ENCODE results near the gene ERVV-1.

The ERVV-1 gene

GRCh38 chr19:53008061-53008778 lies 5.5 kb upstream of the ERVV-1 start:
- no peak for DNase-seq
- no peak overlapping the region for H3K4ac ChIP-seq (ENCODE audit: low read depth, low read length)
- no peak overlapping the region for H3K56ac ChIP-seq (ENCODE audit: low read length)
- H4K8ac ChIP-seq (ENCODE audit: low read depth, low read length) = no peak overlapping the region
- H3K18ac ChIP-seq (ENCODE audit: low read length) = no peak overlapping the region
- H2BK15ac ChIP-seq (replicated peaks; ENCODE audit: low read depth) = no peak overlapping the region
- H3K36me3 ChIP-seq (ENCODE audit: control insufficient read depth, insufficient read depth, low read length) = no peaks in the 10 kb centered on the region
- H3K79me2 ChIP-seq (ENCODE audit: control insufficient read depth, insufficient read depth, low read length) = no peaks in the 10 kb centered on the region
- WGBS (ENCODE audit: extremely low coverage, insufficient coverage, low lambda C conversion rate) = no CpG with 5 or more reads among the region's 25 CpGs
- H3K23ac ChIP-seq (ENCODE audit: low read length) = no peak overlapping the region
- no peaks in the 10 kb centered on the region for H3K4me1 ChIP-seq (ENCODE audit: control insufficient read depth, low read depth, low read length)
- H4K5ac ChIP-seq (ENCODE audit: low read length) = no peak overlapping the region
- H2AK5ac ChIP-seq (ENCODE audit: low read length) = no peak overlapping the region
- H3K9ac ChIP-seq (ENCODE audit: low read length) = no peak overlapping the region
- H3K79me1 ChIP-seq (ENCODE audit: low read length) = no peaks in the 10 kb centered on the region
- no peak overlapping the region for H3K27ac ChIP-seq (ENCODE audit: low read depth, low read length)
- no peak overlapping the region for H2BK120ac ChIP-seq (ENCODE audit: low read depth, low read length)
- H2BK5ac ChIP-seq (ENCODE audit: low read length) = no peak overlapping the region
- no peak overlapping the region for H3K4me3 ChIP-seq (ENCODE audit: low read length)
- H3K27me3 ChIP-seq (ENCODE audit: insufficient read depth, low read length, poor library complexity) = no peaks in the 10 kb centered on the region
- H3K4me2 ChIP-seq (ENCODE audit: low read length) = no peak overlapping the region

DNA sequence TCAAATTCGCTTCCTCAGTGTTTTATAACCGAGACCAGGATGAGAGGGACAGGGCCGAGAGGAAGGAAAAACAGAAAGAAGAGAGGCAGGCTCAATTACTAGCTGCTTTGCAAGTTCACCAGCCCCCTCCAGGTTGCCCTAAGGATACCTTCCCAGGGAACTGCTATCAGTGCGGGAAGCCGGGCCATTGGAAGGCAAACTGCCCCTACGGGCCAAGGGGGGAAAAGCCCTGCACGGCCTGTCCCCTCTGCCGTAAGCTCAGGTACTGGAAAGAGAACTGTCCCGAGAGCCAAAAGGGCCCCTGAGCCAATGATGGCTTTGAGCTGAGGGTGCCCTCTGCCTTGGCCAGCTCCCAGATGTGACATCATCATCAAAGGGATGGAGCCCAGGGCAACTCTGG lies 3.2 kb upstream of the ERVV-1 start:
- no peak overlapping the region for H3K18ac ChIP-seq (ENCODE audit: low read length)
- H2AK5ac ChIP-seq (ENCODE audit: low read length) = no peak overlapping the region
- H3K27me3 ChIP-seq (ENCODE audit: insufficient read depth, low read length, poor library complexity) = no peaks in the 10 kb centered on the region
- no peak overlapping the region for H4K8ac ChIP-seq (ENCODE audit: low read depth, low read length)
- H2BK120ac ChIP-seq (ENCODE audit: low read depth, low read length) = no peak overlapping the region
- no peak overlapping the region for H3K4ac ChIP-seq (ENCODE audit: low read depth, low read length)
- no peaks in the 10 kb centered on the region for H3K79me2 ChIP-seq (ENCODE audit: control insufficient read depth, insufficient read depth, low read length)
- H4K5ac ChIP-seq (ENCODE audit: low read length) = no peak overlapping the region
- no peak overlapping the region for H3K27ac ChIP-seq (ENCODE audit: low read depth, low read length)
- H2BK15ac ChIP-seq (replicated peaks; ENCODE audit: low read depth) = no peak overlapping the region
- no peaks in the 10 kb centered on the region for H3K36me3 ChIP-seq (ENCODE audit: control insufficient read depth, insufficient read depth, low read length)
- H3K4me2 ChIP-seq (ENCODE audit: low read length) = no peak overlapping the region
- no peak overlapping the region for H3K9ac ChIP-seq (ENCODE audit: low read length)
- no peak overlapping the region for H3K4me3 ChIP-seq (ENCODE audit: low read length)
- no peaks in the 10 kb centered on the region for H3K4me1 ChIP-seq (ENCODE audit: control insufficient read depth, low read depth, low read length)
- H3K79me1 ChIP-seq (ENCODE audit: low read length) = no peaks in the 10 kb centered on the region
- DNase-seq = peak; percentile 72
- H3K56ac ChIP-seq (ENCODE audit: low read length) = no peak overlapping the region
- no CpG with 5 or more reads among the region's 9 CpGs for WGBS (ENCODE audit: extremely low coverage, insufficient coverage, low lambda C conversion rate)
- H2BK5ac ChIP-seq (ENCODE audit: low read length) = no peak overlapping the region
- H3K23ac ChIP-seq (ENCODE audit: low read length) = no peak overlapping the region

GRCh38 chr19:53012006-53012405 lies 1.7 kb upstream of the ERVV-1 start:
- H3K9ac ChIP-seq (ENCODE audit: low read length) = no peak overlapping the region
- DNase-seq = no peak
- H3K4me3 ChIP-seq (ENCODE audit: low read length) = no peak overlapping the region
- H2BK120ac ChIP-seq (ENCODE audit: low read depth, low read length) = no peak overlapping the region
- no peaks in the 10 kb centered on the region for H3K79me1 ChIP-seq (ENCODE audit: low read length)
- H3K79me2 ChIP-seq (ENCODE audit: control insufficient read depth, insufficient read depth, low read length) = no peaks in the 10 kb centered on the region
- H3K27me3 ChIP-seq (ENCODE audit: insufficient read depth, low read length, poor library complexity) = no peaks in the 10 kb centered on the region
- no peak overlapping the region for H4K8ac ChIP-seq (ENCODE audit: low read depth, low read length)
- no peak overlapping the region for H3K4ac ChIP-seq (ENCODE audit: low read depth, low read length)
- no peak overlapping the region for H2BK15ac ChIP-seq (replicated peaks; ENCODE audit: low read depth)
- H3K36me3 ChIP-seq (ENCODE audit: control insufficient read depth, insufficient read depth, low read length) = no peaks in the 10 kb centered on the region
- H2BK5ac ChIP-seq (ENCODE audit: low read length) = no peak overlapping the region
- H2AK5ac ChIP-seq (ENCODE audit: low read length) = no peak overlapping the region
- H4K5ac ChIP-seq (ENCODE audit: low read length) = no peak overlapping the region
- H3K4me2 ChIP-seq (ENCODE audit: low read length) = no peak overlapping the region
- H3K23ac ChIP-seq (ENCODE audit: low read length) = no peak overlapping the region
- no peak overlapping the region for H3K27ac ChIP-seq (ENCODE audit: low read depth, low read length)
- no peak overlapping the region for H3K56ac ChIP-seq (ENCODE audit: low read length)
- no CpG with 5 or more reads among the region's 6 CpGs for WGBS (ENCODE audit: extremely low coverage, insufficient coverage, low lambda C conversion rate)
- H3K4me1 ChIP-seq (ENCODE audit: control insufficient read depth, low read depth, low read length) = no peaks in the 10 kb centered on the region
- H3K18ac ChIP-seq (ENCODE audit: low read length) = no peak overlapping the region

GRCh38 chr19:53015159-53015558 lies 1.4 kb downstream of the ERVV-1 start:
- Histone ChIP-seq H3K4me1 (ENCODE audit: control insufficient read depth, low read depth, low read length) (no peaks in the 10 kb centered on the region), H3K4me3 (ENCODE audit: low read length) (no peak overlapping the region), H3K79me1 (ENCODE audit: low read length) (no peaks in the 10 kb centered on the region), H3K4ac (ENCODE audit: low read depth, low read length) (no peak overlapping the region), H4K5ac (ENCODE audit: low read length) (no peak overlapping the region), H2AK5ac (ENCODE audit: low read length) (no peak overlapping the region), H3K79me2 (ENCODE audit: control insufficient read depth, insufficient read depth, low read length) (no peaks in the 10 kb centered on the region), H3K27ac (ENCODE audit: low read depth, low read length) (no peak overlapping the region), H3K27me3 (ENCODE audit: insufficient read depth, low read length, poor library complexity) (no peaks in the 10 kb centered on the region), H3K9ac (ENCODE audit: low read length) (no peak overlapping the region), H3K4me2 (ENCODE audit: low read length) (no peak overlapping the region), H3K56ac (ENCODE audit: low read length) (no peak overlapping the region), H3K36me3 (ENCODE audit: control insufficient read depth, insufficient read depth, low read length) (no peaks in the 10 kb centered on the region), H3K23ac (ENCODE audit: low read length) (no peak overlapping the region), H2BK120ac (ENCODE audit: low read depth, low read length) (no peak overlapping the region), H2BK15ac (replicated peaks; ENCODE audit: low read depth) (no peak overlapping the region), H3K18ac (ENCODE audit: low read length) (no peak overlapping the region), H2BK5ac (ENCODE audit: low read length) (no peak overlapping the region), H4K8ac (ENCODE audit: low read depth, low read length) (no peak overlapping the region)
- WGBS (ENCODE audit: extremely low coverage, insufficient coverage, low lambda C conversion rate) = no CpG with 5 or more reads among the region's 2 CpGs
- no peak for DNase-seq

GRCh38 chr19:53015730-53016129 lies 2.0 kb downstream of the ERVV-1 start:
- Histone ChIP-seq H4K5ac (ENCODE audit: low read length) (no peak overlapping the region), H4K8ac (ENCODE audit: low read depth, low read length) (no peak overlapping the region), H3K27ac (ENCODE audit: low read depth, low read length) (no peak overlapping the region), H3K56ac (ENCODE audit: low read length) (no peak overlapping the region), H2AK5ac (ENCODE audit: low read length) (no peak overlapping the region), H3K27me3 (ENCODE audit: insufficient read depth, low read length, poor library complexity) (no peaks in the 10 kb centered on the region), H3K79me1 (ENCODE audit: low read length) (no peaks in the 10 kb centered on the region), H3K18ac (ENCODE audit: low read length) (no peak overlapping the region), H3K36me3 (ENCODE audit: control insufficient read depth, insufficient read depth, low read length) (no peaks in the 10 kb centered on the region), H3K4me3 (ENCODE audit: low read length) (no peak overlapping the region), H3K4ac (ENCODE audit: low read depth, low read length) (no peak overlapping the region), H3K23ac (ENCODE audit: low read length) (no peak overlapping the region), H2BK120ac (ENCODE audit: low read depth, low read length) (no peak overlapping the region), H2BK5ac (ENCODE audit: low read length) (no peak overlapping the region), H2BK15ac (replicated peaks; ENCODE audit: low read depth) (no peak overlapping the region), H3K79me2 (ENCODE audit: control insufficient read depth, insufficient read depth, low read length) (no peaks in the 10 kb centered on the region), H3K4me1 (ENCODE audit: control insufficient read depth, low read depth, low read length) (no peaks in the 10 kb centered on the region), H3K4me2 (ENCODE audit: low read length) (no peak overlapping the region), H3K9ac (ENCODE audit: low read length) (no peak overlapping the region)
- no peak for DNase-seq
- WGBS (ENCODE audit: extremely low coverage, insufficient coverage, low lambda C conversion rate) = no CpG with 5 or more reads among the region's 8 CpGs

DNA sequence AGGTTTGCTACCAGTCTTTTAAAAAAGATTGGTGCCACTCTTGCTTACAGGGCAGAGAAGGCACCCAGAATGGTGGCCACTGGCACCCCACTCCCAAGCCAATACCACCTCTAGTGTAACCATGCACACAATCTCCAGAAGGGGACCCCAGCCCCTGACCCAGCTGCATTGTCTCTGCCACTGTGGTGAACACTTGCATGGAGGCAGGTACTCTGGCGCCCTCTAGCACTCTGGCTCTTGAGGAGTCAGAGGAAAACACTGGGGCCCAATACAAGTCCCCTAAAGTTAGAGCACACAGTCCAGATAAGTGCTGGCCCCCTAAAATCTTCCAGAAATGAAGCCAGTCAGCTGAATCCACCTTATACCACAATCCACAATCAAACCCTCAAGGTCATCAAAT lies 6.0 kb downstream of the ERVV-1 start:
- WGBS (ENCODE audit: extremely low coverage, insufficient coverage, low lambda C conversion rate) = no CpG with 5 or more reads among the region's 1 CpG
- H3K9ac ChIP-seq (ENCODE audit: low read length) = no peak overlapping the region
- no peaks in the 10 kb centered on the region for H3K79me1 ChIP-seq (ENCODE audit: low read length)
- H3K36me3 ChIP-seq (ENCODE audit: control insufficient read depth, insufficient read depth, low read length) = no peaks in the 10 kb centered on the region
- H2BK15ac ChIP-seq (replicated peaks; ENCODE audit: low read depth) = no peak overlapping the region
- no peak overlapping the region for H3K18ac ChIP-seq (ENCODE audit: low read length)
- no peak overlapping the region for H2AK5ac ChIP-seq (ENCODE audit: low read length)
- H3K27me3 ChIP-seq (ENCODE audit: insufficient read depth, low read length, poor library complexity) = no peaks in the 10 kb centered on the region
- no peaks in the 10 kb centered on the region for H3K79me2 ChIP-seq (ENCODE audit: control insufficient read depth, insufficient read depth, low read length)
- no peak overlapping the region for H4K5ac ChIP-seq (ENCODE audit: low read length)
- H2BK120ac ChIP-seq (ENCODE audit: low read depth, low read length) = no peak overlapping the region
- H3K56ac ChIP-seq (ENCODE audit: low read length) = no peak overlapping the region
- H3K4me1 ChIP-seq (ENCODE audit: control insufficient read depth, low read depth, low read length) = no peaks in the 10 kb centered on the region
- no peak overlapping the region for H3K4me2 ChIP-seq (ENCODE audit: low read length)
- H4K8ac ChIP-seq (ENCODE audit: low read depth, low read length) = no peak overlapping the region
- H3K23ac ChIP-seq (ENCODE audit: low read length) = no peak overlapping the region
- H2BK5ac ChIP-seq (ENCODE audit: low read length) = no peak overlapping the region
- H3K4ac ChIP-seq (ENCODE audit: low read depth, low read length) = no peak overlapping the region
- H3K27ac ChIP-seq (ENCODE audit: low read depth, low read length) = no peak overlapping the region
- DNase-seq = peak; percentile 78
- no peak overlapping the region for H3K4me3 ChIP-seq (ENCODE audit: low read length)
